ENCODE data around the gene ALDH1A1.

The ALDH1A1 gene

DNA sequence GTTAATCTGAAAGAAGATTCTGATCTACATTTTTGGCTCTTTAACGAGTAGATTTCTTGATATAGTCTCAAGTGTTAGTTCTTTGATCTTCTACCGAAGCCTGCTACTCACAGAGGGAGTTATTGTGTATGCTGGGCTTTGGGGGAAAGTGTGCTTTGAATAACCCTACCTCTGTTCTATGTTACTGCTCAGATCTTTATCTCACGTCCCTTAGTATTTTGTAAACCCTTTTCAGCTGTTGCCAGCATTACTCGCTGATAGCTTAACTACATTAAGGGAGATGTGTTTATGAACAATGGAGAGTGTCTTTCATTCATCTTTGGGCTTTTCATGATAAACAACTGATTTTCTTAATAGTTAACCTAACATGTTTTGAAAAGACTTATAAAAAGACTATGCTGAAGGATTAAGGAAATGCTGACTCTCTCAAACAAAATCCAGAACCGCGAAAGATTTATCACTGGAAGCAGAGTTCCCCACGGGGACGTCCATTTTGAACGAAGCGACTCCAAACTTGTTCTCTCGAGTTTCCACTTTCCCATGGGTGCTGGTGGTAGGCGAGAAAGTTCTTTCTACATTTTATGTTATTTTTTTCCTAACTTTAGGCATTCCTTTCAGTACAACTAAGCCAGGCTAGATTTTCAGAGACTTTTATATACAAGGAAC is 27.9 kb upstream of the ALDH1A1 start:
- no peak for ATAC-seq (ENCODE audit: low read depth)
- Histone ChIP-seq H3K36me3 (ENCODE audit: low read depth) (no peaks in the 10 kb centered on the region), H3K4me3 (ENCODE audit: severe bottlenecking) (no peak overlapping the region)

DNA sequence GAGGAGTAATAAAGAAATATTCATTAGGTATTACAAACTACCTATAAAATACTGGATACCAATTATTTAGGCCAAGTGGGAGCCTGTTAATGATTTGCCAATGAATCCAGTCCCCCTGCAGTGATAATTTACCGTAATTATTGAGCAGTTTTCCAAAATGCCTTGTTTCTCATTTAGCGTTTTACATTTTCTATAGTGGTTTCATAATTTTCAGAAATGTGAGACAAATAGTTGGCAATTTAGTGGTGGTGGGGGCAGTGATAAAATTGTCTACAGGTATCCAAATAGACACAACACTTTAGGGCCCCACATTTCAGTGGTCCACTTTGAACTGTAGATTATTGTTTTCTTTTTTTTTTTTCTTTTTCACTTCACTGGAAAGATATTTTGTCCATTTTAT is 27.3 kb upstream of the ALDH1A1 start:
- Histone ChIP-seq H3K27ac (ENCODE audit: poor library complexity, severe bottlenecking) (peak overlapping the region; percentile 84), H3K36me3 (ENCODE audit: low read depth) (no peaks in the 10 kb centered on the region), H3K4me3 (ENCODE audit: severe bottlenecking) (no peak overlapping the region), H3K27me3 (ENCODE audit: insufficient read depth, poor library complexity, severe bottlenecking) (no peaks in the 10 kb centered on the region), H3K4me1 (ENCODE audit: insufficient read depth, poor library complexity, severe bottlenecking) (peaks cover 37% of the 10 kb centered on the region), H3K9me3 (ENCODE audit: severe bottlenecking) (no peaks in the 10 kb centered on the region)
- DNase-seq (ENCODE audit: low spot score) = no peak
- ATAC-seq (ENCODE audit: low read depth) = no peak
- no peak for TF ChIP-seq CTCF (IDR thresholded peaks at IDR 0.05; ENCODE audit: poor library complexity, severe bottlenecking)

More for the DNA sequence above, 27.9 kb upstream of the ALDH1A1 start:
- H3K9me3 ChIP-seq (ENCODE audit: severe bottlenecking) = no peaks in the 10 kb centered on the region
- DNase-seq (ENCODE audit: low spot score) = no peak
- TF ChIP-seq CTCF (IDR thresholded peaks at IDR 0.05; ENCODE audit: poor library complexity, severe bottlenecking) = no peak
- no peaks in the 10 kb centered on the region for H3K27me3 ChIP-seq (ENCODE audit: insufficient read depth, poor library complexity, severe bottlenecking)
- no peak overlapping the region for H3K27ac ChIP-seq (ENCODE audit: poor library complexity, severe bottlenecking)
- H3K4me1 ChIP-seq (ENCODE audit: insufficient read depth, poor library complexity, severe bottlenecking) = peaks cover 37% of the 10 kb centered on the region

DNA sequence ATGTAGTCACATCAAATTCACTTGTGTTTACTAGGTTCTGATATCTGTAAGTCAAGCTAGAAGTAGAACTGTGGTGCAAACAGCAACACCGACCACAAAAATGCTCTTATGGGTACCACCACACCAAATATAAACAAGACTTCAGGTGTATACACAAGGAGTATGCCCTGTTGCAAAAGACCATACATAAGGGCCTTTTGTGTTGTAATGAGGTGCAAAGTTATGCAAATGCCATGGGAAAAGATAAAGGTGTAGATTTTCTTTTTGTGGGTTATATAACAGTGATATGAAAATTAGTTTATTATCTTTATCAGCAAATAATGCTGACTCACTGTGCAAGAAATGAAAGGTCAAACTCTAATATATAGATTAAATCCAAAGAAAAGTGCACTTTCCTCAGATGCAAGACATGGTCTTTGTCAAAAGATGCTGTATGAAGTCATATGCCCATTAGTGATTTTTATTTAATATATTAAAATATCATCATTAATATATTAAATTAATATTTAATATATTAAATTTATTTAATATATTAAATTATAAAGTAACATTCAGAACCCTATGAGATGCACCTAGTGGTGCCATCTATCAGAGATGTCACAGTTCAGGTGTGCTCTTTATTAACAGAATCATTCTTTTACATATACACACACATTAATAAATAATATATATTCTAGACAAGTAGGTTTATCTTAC is 26.7 kb upstream of the ALDH1A1 start:
- no peak for DNase-seq (ENCODE audit: low spot score)
- H3K4me1 ChIP-seq (ENCODE audit: insufficient read depth, poor library complexity, severe bottlenecking) = peaks cover 37% of the 10 kb centered on the region
- TF ChIP-seq CTCF (IDR thresholded peaks at IDR 0.05; ENCODE audit: poor library complexity, severe bottlenecking) = no peak
- no peaks in the 10 kb centered on the region for H3K36me3 ChIP-seq (ENCODE audit: low read depth)
- H3K27ac ChIP-seq (ENCODE audit: poor library complexity, severe bottlenecking) = peak overlapping the region; percentile 84
- peak; percentile 75 for ATAC-seq (ENCODE audit: low read depth)
- H3K4me3 ChIP-seq (ENCODE audit: severe bottlenecking) = no peak overlapping the region
- no peaks in the 10 kb centered on the region for H3K9me3 ChIP-seq (ENCODE audit: severe bottlenecking)
- H3K27me3 ChIP-seq (ENCODE audit: insufficient read depth, poor library complexity, severe bottlenecking) = no peaks in the 10 kb centered on the region

GRCh38 chr9:72978744-72979143 is 25.9 kb upstream of the ALDH1A1 start:
- Histone ChIP-seq H3K27ac (ENCODE audit: poor library complexity, severe bottlenecking) (peak overlapping the region; percentile 84), H3K36me3 (ENCODE audit: low read depth) (no peaks in the 10 kb centered on the region), H3K9me3 (ENCODE audit: severe bottlenecking) (no peaks in the 10 kb centered on the region), H3K4me1 (ENCODE audit: insufficient read depth, poor library complexity, severe bottlenecking) (peaks cover 37% of the 10 kb centered on the region), H3K27me3 (ENCODE audit: insufficient read depth, poor library complexity, severe bottlenecking) (no peaks in the 10 kb centered on the region), H3K4me3 (ENCODE audit: severe bottlenecking) (no peak overlapping the region)
- ATAC-seq (ENCODE audit: low read depth) = peak; percentile 76
- no peak for DNase-seq (ENCODE audit: low spot score)
- no peak for TF ChIP-seq CTCF (IDR thresholded peaks at IDR 0.05; ENCODE audit: poor library complexity, severe bottlenecking)

GRCh38 chr9:72977670-72978069 is 24.8 kb upstream of the ALDH1A1 start:
- Histone ChIP-seq H3K4me3 (ENCODE audit: severe bottlenecking) (no peak overlapping the region), H3K36me3 (ENCODE audit: low read depth) (no peaks in the 10 kb centered on the region), H3K27me3 (ENCODE audit: insufficient read depth, poor library complexity, severe bottlenecking) (no peaks in the 10 kb centered on the region), H3K4me1 (ENCODE audit: insufficient read depth, poor library complexity, severe bottlenecking) (peaks cover 37% of the 10 kb centered on the region), H3K27ac (ENCODE audit: poor library complexity, severe bottlenecking) (peak overlapping the region; percentile 84), H3K9me3 (ENCODE audit: severe bottlenecking) (no peaks in the 10 kb centered on the region)
- no peak for TF ChIP-seq CTCF (IDR thresholded peaks at IDR 0.05; ENCODE audit: poor library complexity, severe bottlenecking)
- DNase-seq (ENCODE audit: low spot score) (no peak), ATAC-seq (ENCODE audit: low read depth) (peak; percentile 72)

Data from RWPE2 (cell line).